AG20443 (cell line): ENCODE results near the gene PLA2G4D.

Experiments used
- DNase-seq: peaks from one replicate; pipeline ENCODE4 v3.0.0; 2012; ENCODE audit warnings: low spot score, mixed read lengths

PLA2G4D gene

GRCh38 chr15:42048821-42049200, 45.6 kb downstream of the PLA2G4D start:
- DNase-seq: no peak

GRCh38 chr15:42048080-42048820, 46.1 kb downstream of the PLA2G4D start:
- DNase-seq: no peak

GRCh38 chr15:42046597-42046996, 47.8 kb downstream of the PLA2G4D start:
- DNase-seq: no peak

- DNase-seq: no peak
Measured at GRCh38 chr15:42045211-42045615, 49.1 kb downstream of the PLA2G4D start.

- DNase-seq: no peak
Measured at GRCh38 chr15:42042602-42043400, 51.6 kb downstream of the PLA2G4D start.

GRCh38 chr15:42038401-42038800, 56.0 kb downstream of the PLA2G4D start:
- DNase-seq: no peak

- no peak for DNase-seq
Measured at GRCh38 chr15:42037656-42038055, 56.7 kb downstream of the PLA2G4D start.

- no peak for DNase-seq
Measured at GRCh38 chr15:42036966-42037365, 57.4 kb downstream of the PLA2G4D start.

GRCh38 chr15:42036112-42036905, 58.1 kb downstream of the PLA2G4D start:
- no peak for DNase-seq

GRCh38 chr15:42035435-42035761, 59.0 kb downstream of the PLA2G4D start:
- DNase-seq: peak; percentile 39

- no peak for DNase-seq
Measured at GRCh38 chr15:42034628-42035434, 59.5 kb downstream of the PLA2G4D start.

GRCh38 chr15:42033214-42033873, 61.0 kb downstream of the PLA2G4D start:
- no peak for DNase-seq

GRCh38 chr15:42032376-42033213, 61.8 kb downstream of the PLA2G4D start:
- DNase-seq: no peak

GRCh38 chr15:42031198-42031915, 63.0 kb downstream of the PLA2G4D start:
- no peak for DNase-seq

- no peak for DNase-seq
Measured at GRCh38 chr15:42027521-42027920, 66.8 kb downstream of the PLA2G4D start.

- no peak for DNase-seq
Measured at GRCh38 chr15:42024303-42024702, 70.1 kb downstream of the PLA2G4D start.

GRCh38 chr15:42021593-42021992, 72.8 kb downstream of the PLA2G4D start:
- DNase-seq: no peak

- peak; percentile 32 for DNase-seq
Measured at GRCh38 chr15:42020713-42021273, 73.6 kb downstream of the PLA2G4D start, which contains the start of gene PLA2G4E. PLA2G4E (minus strand) TSS chr15:42021042; CDS start chr15:42021030, 12 bp downstream.
